Measurements from ENCODE around the gene LRRC14B.
"Not testable (repeated sequence)": the region's sequence is repeated elsewhere in the genome, so short reads cannot be mapped to it uniquely, and the experiment has no call there.

LRRC14B gene

DNA sequence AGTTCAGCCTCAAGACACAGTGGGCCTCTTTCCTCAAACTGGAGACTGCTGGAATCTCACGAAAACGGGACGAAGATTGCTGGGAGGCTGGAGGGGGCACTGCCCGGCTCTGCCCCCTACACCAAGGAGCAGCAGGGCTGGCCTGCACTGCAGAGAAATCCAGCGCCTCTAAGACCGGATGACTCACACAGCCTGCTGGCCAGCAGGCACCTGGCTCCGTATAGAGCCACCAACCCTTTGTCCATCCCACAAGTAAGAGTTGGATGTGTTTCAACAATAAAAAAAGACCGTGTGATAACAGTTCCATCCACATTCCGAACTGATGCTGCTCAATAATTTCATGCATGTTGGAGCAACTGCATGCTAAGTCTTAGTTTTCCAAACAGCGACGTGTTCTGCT is 15.1 kb downstream of the LRRC14B start:
- DNase-seq (ENCODE audit: low spot score) = no peak

DNA sequence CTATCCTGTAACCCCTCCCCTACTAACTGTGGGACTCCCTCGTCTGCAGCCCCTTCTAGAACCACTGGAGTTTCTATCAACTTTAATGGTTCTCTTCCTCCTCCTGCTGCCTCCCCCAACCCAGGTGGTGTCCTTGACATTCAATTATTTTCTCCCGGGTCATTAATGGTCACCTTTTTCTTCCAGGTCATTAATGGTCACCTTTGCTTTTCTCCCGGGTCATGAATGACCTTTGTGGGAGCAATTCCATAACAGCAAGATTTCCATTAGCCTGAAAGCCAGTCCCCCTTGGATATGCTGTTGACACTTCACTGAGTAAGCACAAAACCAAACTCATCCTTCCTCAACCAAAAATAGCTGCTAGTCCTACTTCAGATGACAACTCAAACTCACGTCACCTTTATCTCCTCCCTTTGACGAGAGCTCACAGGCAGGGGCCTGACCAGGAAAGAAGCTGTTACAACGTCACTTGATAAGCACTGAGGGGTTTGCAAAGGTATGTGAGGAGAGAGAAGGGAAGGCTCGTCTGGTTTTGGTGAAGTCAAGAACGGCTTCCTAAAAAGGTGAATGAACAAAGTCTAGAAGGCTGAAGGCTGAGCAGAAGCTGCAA is 15.7 kb downstream of the LRRC14B start:
- no peak for DNase-seq (ENCODE audit: low spot score)

- no peak for DNase-seq (ENCODE audit: low spot score)
Observed at GRCh38 chr5:207599-207998, 16.3 kb downstream of the LRRC14B start.

DNA sequence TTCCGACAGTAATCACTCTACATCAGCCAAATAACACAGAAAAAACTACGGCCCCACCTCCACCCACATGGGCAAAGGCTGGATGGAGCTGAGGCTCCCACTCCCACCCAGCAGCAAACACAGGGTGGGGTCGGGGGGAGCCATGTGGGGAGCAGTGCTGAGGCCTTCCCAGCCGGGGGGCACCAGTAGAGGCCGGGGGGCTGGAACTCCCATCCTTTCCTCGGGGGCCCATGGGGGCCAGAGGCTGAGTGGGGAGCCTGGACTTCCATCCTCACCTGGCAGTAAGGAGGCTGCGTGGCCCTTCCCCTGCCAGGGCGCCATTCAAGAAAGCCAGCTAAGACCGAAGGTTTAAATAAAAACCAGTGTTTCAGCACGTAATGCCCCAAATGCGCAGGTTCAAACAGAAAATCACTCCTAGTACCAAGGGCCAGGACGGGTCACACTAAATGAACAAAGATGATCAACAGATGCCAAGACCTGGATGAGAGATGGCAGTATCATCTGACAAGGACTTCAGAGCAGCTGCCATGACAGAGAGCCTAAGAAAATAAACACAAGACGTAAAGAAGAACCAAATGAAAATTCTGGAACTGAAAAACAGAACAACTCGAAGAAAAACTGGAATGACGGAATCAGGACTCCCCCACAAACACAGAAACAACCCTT is 17.3 kb downstream of the LRRC14B start:
- no peak for DNase-seq (ENCODE audit: low spot score)

DNA sequence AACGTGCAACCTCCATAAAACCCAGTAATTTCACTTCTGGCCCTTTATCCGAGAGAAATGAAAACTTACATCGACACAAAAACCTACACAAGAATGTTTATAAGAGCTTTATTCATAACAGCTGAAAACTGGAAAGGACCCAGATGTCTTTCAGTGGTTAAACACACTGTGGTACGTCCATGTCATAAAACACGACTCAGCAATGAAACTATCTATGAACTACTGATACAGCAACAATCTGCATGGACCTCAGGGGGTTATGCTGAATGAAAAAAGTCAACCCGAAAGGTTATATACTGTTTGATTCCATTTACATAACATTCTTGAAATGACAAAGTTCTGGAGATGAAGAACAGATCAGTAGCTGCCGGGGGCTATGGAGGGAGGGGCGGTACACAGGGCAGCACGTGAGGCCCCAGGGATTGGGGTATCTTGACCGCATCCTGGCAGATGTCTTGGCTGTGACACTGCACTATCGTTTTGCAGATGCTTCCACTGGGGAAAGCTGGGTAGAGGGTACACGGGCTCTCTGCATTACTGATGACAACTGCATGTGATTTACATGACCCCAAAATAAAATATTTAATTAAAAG is 22.6 kb downstream of the LRRC14B start:
- no peak for DNase-seq (ENCODE audit: low spot score)

DNA sequence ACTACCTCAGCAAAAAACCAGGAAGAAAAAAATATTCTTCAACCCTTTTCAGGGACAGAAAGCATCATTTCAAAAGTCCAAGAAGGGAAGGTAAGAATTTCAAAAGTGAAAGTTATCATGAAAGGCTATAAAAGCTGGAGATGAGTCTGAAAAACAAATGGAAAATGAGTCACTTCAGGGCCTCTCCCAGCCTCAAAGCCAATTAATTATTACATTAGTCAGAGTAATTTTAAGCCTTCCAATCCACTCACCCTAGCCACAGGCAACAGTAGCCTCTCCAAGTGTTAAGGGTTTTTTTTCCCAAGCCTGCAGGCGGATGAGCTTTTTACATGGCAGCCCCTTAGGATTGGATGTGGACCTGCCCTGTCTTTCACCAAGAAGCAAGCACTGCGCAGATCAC is 24.0 kb downstream of the LRRC14B start:
- DNase-seq (ENCODE audit: low spot score) = not testable (repeated sequence)

DNA sequence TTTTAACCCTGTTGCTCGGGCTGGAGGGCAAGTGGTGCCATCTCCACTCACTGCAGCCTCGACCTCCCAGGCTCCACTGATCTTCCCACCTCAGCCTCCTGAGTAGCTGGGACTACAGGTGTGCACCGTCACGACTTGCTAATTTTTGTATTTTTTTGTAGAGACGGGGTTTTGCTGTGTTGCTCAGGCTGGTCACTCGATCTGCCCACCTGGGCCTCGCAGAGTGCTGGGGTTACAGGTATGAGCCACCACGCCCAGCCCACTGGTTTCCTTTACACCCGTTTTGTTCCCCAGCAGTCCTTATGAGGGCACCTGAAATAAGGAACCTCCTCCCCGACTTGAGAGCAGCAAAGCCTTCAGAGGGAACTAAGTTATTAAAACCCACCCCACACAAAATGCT is 24.8 kb downstream of the LRRC14B start:
- not testable (repeated sequence) for DNase-seq (ENCODE audit: low spot score)

DNA sequence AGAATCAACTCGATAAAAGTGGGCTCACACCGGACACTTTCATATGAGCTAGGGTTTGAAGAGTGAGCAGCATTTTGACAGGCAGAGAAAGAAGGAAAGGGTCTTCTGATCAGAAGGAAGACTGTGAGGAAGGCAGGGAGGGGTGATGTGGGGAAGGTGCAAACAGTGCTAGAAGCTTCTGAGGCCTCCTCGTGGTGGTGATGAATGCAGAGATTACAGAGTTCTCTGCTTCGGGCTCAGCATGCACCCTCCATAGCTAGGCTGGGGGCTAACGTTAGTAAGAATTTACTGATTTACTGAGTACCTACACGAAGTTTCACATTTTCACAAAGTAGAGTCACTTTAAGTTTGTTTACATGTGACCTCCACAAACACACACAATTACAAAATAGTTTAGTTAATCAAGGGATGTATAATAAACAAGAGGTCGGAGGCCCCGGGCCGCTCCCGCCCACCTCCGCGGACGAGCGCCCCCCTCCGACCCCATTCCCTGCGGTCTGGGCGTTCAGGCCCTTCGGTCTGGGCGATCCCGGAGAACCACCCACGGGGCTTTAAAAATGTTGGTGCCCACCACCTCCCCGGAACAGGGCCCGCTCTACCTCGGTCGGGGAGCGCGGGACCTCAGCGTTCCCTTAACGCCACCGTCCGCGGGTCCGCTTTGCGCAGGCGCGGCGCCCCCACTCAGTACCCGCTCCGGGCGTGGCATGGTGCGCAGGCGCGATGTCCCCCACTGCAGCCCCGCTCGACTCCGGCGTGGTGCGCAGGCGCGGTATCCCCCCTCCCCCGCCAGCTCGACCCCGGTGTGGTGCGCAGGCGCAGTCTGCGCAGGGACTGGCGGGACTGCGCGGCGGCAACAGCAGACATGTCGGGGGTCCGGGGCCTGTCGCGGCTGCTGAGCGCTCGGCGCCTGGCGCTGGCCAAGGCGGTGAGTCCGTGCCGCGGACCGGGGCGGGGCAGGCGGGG is 26.5 kb downstream of the LRRC14B start, which contains the start of the genes CCDC127 and SDHA:
Gene CCDC127, minus strand, starts transcription at position 660 of the 963 bp plus-strand sequence. CDS start 1,304 bp downstream, outside the sequence.
Gene SDHA, plus strand, starts transcription at position 827 of the 963 bp plus-strand sequence. Its CDS starts 36 bp downstream, at position 863.
- DNase-seq (ENCODE audit: low spot score) = peak; percentile 89

DNA sequence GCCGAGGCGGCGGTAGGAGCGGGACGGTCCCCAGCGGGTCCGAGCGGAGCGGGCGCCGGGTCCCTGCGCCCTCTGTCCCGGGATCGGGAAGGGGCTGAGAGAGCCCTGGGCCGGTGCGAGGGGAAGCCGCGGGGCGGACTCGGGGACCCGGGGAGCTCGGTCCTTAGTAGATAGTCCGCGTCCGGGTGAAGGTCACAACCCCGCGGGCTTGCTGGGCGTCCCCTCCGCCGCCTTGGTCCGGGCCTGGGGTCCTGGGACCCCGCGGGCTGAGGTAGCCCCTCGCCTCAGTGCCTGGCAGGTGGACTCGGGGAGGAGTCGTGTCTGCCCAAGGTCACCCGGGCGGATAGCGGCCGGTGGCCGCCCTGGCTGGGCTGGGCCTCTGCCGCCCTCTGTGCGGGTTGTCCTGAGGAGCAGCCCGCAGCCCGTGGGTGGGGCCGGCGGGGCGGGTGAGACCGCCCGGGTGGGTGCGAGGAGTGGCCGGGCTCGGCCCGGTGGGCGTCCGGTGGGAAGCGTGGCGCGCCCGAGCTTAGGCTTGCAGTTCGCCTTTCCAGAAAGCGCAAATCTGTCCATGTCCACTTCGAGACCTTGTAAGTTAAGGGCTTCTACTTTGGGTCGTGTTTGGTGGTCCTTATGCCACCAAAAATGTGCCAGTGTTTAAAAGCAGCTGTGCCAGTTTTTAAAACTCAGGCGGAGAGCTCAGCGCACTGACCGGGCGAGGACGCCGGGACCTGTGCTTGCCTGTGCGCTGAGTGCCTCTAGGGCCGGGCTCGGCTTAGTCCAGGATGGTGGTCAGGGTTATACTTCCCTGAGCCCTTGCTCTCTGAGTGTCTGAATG is 27.4 kb downstream of the LRRC14B start:
- DNase-seq (ENCODE audit: low spot score) = peak; percentile 32

- no peak for DNase-seq (ENCODE audit: low spot score)
Observed at GRCh38 chr5:219460-219863, 28.2 kb downstream of the LRRC14B start.

GRCh38 chr5:219991-220390 is 28.7 kb downstream of the LRRC14B start:
- no peak for DNase-seq (ENCODE audit: low spot score)

DNA sequence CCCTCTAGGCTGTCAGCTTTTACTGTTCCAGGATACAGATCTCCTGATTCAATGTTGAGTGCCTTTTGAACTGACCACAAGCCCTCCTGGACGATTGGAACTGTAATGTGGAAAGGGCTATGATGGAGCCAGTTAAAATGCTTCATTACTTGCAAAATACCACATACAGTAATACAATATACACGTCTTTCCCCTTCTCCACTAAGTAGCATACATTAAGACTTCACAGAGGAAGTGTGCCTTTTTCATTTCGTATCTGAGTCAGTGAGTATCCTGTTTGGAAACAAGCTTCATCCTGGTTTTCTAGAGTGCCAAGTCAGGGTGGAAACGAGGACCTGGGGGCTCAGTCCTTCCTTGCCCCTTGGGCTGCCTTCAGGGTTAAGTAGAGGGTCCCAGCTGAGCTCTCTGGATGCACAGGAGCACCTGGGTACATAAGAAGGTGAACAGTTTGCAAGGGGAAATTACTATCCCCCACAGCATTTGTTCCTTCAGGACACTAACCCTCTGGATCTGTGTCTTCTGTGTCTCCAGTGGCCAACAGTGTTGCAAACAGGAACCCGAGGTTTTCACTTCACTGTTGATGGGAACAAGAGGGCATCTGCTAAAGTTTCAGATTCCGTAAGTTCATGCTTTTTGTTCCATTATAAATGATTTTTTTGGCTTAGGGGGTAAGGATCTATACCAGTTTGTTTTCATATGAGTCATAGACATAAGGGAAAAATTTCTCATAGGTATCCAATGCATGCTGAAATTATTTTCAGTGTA is 31.8 kb downstream of the LRRC14B start:
- not testable (repeated sequence) for DNase-seq (ENCODE audit: low spot score)

DNA sequence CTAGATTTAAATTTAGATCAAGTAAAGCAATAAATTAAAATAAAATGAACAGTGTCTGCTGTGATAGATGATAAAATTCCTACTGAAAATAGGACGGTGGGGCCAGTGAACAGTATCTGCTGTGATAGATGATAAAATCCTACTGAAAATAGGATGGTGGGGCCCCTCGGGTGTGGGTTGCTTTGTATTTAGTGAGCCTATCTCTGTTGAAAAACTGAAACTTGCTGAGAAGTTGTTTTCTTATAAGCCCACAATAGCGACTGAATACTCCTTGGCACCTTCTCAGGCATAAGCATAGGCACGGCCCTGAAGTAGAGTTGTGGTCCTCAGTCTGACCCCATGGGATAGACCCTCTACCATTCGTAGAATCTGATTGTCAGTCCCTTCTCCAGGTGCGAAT is 32.5 kb downstream of the LRRC14B start:
- DNase-seq (ENCODE audit: low spot score) = no peak

DNA sequence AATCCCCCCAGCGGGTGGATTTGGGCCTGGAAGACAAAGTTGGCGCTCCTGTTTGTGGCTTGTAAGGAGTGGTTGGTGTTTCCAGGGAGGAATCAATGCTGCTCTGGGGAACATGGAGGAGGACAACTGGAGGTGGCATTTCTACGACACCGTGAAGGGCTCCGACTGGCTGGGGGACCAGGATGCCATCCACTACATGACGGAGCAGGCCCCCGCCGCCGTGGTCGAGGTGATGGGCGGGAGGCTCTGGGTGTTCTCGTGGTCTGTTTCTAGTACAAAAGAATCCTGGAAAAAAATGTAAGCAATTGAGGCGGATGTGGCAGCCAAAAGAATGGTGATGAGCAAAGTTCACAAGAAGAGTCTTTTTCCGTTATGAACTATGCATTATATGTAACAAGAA is 34.0 kb downstream of the LRRC14B start:
- DNase-seq (ENCODE audit: low spot score) = no peak

GRCh38 chr5:227375-227774 is 36.1 kb downstream of the LRRC14B start:
- DNase-seq (ENCODE audit: low spot score) = not testable (repeated sequence)

- no peak for DNase-seq (ENCODE audit: low spot score)
Observed at GRCh38 chr5:228886-229285, 37.6 kb downstream of the LRRC14B start.

DNA sequence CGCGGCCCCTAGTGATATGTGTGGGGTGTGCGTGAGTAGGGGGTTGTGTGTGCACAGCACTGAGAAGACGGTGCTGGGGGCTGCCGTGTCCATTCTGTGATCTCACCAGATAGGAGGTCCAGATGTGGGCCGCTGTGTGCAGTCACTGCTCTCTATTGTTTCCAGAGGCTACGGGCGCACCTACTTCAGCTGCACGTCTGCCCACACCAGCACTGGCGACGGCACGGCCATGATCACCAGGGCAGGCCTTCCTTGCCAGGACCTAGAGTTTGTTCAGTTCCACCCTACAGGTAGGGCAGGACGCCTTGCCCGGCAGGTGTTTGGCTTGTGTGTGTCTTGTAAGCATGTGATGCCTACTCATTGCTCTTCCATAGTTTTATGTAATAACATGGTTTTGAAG is 39.4 kb downstream of the LRRC14B start:
- no peak for DNase-seq (ENCODE audit: low spot score)

GRCh38 chr5:231661-232060 is 40.4 kb downstream of the LRRC14B start:
- DNase-seq (ENCODE audit: low spot score) = no peak

DNA sequence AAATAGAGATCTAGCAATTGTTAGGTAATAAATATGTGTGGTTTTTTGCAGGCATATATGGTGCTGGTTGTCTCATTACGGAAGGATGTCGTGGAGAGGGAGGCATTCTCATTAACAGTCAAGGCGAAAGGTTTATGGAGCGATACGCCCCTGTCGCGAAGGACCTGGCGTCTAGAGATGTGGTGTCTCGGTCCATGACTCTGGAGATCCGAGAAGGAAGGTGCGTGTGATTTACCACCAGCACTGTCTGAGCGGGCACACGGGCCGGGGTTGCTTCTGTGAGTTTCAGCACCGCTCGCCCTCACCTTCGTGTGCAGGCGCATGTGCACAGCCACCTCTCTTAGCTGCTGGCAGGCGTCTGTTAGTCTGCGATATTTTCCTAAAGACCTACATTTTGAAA is 42.1 kb downstream of the LRRC14B start:
- DNase-seq (ENCODE audit: low spot score) = not testable (repeated sequence)

DNA sequence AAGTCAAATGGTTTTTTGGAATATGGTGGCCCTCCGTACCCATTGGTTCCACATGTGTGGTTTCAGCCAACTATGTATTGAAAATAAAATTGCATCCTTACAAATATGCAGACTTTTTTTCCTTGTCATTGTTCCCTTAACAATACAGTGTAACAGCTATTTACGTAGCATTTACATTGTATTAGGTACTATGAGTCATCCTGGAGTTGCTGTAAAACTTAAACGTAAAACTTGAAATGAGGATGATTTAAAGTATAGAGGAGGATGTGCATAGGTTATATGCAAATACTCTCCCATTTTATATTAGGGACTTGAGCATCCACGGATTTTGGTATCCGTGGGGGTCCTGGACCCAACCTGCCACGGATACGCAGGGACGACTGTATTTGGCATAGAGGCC is 43.2 kb downstream of the LRRC14B start:
- no peak for DNase-seq (ENCODE audit: low spot score)
